GM19025 (cell line): ENCODE results near the gene NUP98.
"Not testable (repeated sequence)": the region's sequence is repeated elsewhere in the genome, so short reads cannot be mapped to it uniquely, and the experiment has no call there.

ENCODE experiments used
- ATAC-seq: cut with Tn5 transposase; IDR thresholded peaks from one replicate; pipeline ENCODE4 v1.9.1; 2021; ENCODE audit warnings: mild to moderate bottlenecking, low read depth, moderate library complexity; ENCODE audit not compliant: unreplicated experiment

Gene NUP98

DNA sequence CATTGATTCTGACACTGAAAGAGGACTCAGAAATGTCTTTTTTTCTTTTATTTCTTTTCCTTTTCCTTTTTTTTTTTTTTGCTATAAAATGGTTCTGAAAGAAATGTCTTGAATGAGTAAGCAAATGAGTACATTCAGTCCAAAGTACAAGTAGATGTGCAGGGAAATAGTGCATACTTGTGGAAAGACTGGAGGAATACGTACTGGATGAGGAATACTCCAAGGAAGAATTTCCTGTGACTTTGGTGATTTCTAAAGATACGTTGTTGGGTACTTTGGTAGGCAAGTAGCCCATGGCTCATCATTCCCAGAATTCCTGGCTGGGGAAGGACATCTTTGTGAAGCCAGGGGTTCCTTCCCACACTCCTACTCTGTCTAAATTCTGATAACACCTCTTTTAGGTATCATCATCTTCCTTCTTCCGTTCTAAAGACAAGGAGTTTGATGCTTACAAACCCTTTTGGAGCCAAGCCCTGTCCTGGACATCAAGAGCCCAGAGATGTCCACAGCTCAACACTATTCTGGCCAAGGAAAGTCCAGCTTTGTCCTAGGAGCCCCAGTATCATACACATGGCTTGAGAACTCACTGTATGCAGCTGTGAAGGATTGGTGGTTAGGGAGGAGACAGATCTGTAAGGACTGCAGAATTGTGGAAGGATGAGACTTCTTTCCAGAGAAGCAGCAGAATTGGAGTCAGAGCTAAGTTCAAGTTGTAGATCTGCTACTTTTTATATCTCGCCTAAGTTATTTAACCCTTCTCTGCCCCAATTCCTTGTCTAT lies 4.8 kb upstream of the NUP98 start:
- no peak for ATAC-seq

GRCh38 chr11:3799873-3800272 lies 2.5 kb upstream of the NUP98 start:
- ATAC-seq, result no peak

GRCh38 chr11:3799143-3799542 lies 1.8 kb upstream of the NUP98 start:
- no peak for ATAC-seq

GRCh38 chr11:3796801-3797328 lies 489 bp downstream of the NUP98 start:
- peak; percentile 17 for ATAC-seq

GRCh38 chr11:3796346-3796745 lies 1.0 kb downstream of the NUP98 start:
- no peak for ATAC-seq

GRCh38 chr11:3796002-3796311 lies 1.4 kb downstream of the NUP98 start:
- ATAC-seq, result no peak

DNA sequence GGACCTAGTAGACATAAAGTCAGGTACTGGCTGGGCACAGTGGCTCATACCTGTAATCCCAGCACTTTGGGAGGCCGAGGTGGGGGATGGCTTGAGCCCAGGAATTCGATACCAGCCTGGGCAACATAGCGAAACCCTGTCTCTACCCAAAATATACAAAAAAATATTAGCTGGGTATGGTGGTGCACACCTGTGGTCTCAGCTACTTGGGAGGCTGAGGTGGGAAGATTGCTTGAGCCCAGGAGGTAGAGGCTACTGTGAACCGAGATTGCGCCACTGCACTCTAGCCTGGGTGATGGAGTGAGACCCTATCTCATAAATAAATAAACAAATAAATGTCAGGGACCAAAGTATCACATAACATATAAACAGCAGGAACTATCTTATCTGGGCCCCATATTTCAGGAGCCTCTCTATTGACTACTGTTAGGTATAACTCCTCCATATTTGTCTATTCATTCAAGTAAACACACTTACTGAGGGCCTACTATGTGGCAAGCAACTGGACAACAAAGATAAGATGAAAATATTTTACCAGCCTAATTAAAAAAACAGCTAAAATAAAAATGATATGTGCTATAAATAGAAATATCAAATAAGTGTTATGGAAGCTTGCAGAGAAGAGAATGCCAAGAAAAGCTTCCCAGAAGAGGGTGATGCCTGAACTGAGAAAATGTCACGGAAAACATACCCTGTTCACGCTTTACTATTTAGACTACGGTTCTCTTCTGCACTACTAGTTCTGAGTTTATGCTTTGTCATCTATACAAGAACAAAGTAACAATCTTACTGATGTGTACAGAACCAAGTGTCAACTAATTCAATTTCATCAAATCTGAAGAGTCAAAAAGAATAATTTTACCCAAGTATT lies 2.0 kb downstream of the NUP98 start:
- no peak for ATAC-seq

GRCh38 chr11:3794387-3794786 lies 3.0 kb downstream of the NUP98 start:
- not testable (repeated sequence) for ATAC-seq

DNA sequence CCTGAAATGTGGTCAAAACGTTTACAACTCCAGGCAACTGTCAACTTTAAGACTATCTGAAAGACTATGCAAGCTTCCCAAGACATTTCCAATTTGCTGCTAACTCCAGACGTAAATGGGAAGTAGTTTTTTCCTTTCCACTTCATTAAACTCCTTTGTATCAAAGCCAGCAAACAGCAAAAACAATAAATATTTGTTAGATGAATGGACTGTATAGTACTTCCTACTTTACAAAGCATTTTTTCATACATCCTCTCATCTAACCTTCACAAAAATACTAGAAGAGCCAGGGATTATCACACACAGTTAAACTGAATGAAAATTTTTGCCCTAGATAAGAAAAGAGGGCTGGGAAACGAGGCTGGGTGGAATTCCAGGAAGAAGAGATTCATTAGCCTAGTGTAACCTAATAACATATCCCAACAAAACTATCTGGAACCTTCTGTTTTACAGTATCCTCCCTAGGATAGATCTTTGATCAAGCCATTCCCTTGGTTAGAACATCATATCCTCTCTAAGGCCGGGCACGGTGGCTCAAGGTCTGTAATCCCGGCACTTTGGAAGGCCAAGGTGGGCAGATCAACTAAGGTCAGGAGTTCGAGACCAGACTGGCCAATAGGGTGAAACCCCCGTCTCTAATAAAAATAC lies 10.4 kb downstream of the NUP98 start:
- no peak for ATAC-seq

DNA sequence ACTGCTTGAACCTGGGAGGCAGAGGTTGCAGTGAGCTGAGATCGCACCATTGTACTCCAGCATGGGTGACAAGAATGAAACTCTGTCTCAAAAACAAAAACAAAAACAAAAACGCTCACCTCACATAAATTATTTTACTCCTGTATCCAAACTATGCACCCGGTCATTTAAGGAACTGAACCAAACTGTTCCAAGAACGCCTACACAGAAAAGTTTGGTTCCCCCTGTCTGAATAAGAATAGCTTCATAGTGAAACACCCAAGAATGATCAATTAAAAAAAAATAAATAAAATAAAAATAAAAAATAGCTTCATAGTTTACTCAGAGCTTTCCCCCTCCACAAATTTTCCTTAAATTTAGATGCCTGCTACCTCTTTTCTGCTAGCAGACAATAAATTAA lies 13.7 kb downstream of the NUP98 start:
- no peak for ATAC-seq

DNA sequence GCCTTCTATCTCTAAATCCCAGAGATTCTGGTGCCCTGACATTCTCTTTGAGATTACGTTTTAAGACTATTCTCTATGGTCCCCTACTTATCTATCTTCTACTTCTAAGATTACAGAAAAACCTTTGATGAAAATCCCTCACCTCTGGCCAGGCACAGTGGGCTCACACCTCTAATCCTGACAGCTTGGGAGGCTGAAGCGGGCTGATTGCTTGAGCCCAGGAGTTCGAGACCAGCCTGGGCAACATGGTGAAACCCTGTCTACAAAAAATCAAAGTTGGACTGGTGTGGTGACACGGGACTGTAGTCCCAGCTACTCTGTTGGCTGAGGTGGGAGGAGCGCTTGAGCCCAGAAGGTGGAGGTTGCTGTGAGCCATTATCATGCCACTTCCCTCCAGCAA lies 14.4 kb downstream of the NUP98 start:
- ATAC-seq, result no peak

- ATAC-seq, result no peak
These were observed 15.9 kb downstream of the NUP98 start for GRCh38 chr11:3781423-3781822.

- ATAC-seq, result no peak
These were observed 21.5 kb downstream of the NUP98 start for GRCh38 chr11:3775736-3776406.

- no peak for ATAC-seq
These were observed 24.2 kb downstream of the NUP98 start for GRCh38 chr11:3773180-3773579.

DNA sequence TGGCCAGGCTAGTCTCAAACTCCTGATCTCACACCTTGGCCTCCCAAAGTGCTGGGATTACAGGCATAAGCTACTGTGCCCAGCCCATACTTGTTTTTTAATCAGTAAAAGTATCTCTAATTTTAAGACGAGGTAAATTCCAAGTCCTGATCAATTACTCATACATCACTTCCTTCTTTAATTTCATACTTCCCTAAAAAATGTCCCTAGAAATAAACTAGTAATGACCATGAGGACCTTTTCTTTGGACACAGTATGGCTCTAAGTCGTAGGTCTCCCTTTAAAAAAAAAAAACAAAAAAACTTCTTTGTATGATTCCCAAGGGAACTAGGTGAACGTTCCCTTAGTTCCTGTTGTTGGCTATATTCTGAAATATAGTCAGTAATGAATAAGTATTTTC lies 29.8 kb downstream of the NUP98 start:
- no peak for ATAC-seq

GRCh38 chr11:3766836-3767235 lies 30.5 kb downstream of the NUP98 start:
- not testable (repeated sequence) for ATAC-seq

GRCh38 chr11:3764266-3764665 lies 33.1 kb downstream of the NUP98 start:
- no peak for ATAC-seq

- ATAC-seq, result no peak
These were observed 42.2 kb downstream of the NUP98 start for GRCh38 chr11:3755151-3755550.

GRCh38 chr11:3753110-3753509 lies 44.2 kb downstream of the NUP98 start:
- ATAC-seq, result no peak

DNA sequence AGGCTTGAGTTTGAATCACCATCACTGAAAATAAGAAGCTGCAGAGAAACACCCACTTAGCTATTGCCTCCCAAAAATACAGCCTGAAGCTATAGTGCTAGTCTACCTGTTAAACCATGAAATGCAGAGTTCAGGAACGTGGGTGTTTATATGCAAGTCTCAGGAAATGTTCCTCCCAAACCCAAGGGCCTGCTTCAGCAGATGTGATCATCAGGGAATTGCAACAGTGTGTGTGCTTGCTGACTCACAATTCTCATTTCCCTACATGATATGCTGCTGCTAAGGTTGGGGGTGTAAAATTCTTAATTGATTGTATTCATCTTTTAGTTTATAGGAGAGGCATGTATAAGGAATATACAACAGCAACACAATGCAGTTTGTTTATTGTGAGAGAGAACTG lies 49.6 kb downstream of the NUP98 start:
- no peak for ATAC-seq

- ATAC-seq, result no peak
These were observed 52.2 kb downstream of the NUP98 start for GRCh38 chr11:3745161-3745560.
